Measurements from ENCODE around the gene MAPKAP1. TPM values are rescaled to one million over a fixed set of nuclear protein-coding genes. Genes with fewer than 3 reads are reported as not detected.

The MAPKAP1 gene
- total RNA-seq, 8 experiments from 2014 or later, result 36.0 to 159 (median 58.8) TPM

DNA sequence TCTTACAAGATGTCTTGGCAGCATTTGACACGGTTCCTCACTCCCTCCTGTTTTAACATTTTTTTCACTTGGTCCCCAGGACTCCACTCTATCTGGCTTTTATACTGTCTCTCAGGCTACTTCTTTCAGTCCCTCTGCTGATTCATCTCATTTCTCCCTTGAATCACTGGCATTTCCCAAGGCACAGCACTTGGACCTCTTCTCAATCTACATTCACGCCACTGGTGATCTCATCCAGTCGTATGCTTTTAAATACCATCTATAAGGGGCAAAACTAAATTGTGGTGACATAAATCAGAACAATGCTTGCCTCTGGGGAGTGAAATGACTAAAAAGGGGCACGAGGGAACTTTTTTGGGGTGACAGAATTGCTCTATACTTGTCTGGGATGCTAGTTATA, 47.1 kb downstream of the MAPKAP1 start:
- no peak overlapping the region for H3K4me3 ChIP-seq
- 0 to 100% (median 58%) methylated on average over 1 to 4 of the region's 4 CpGs for WGBS, 10 experiments
- H3K27ac ChIP-seq, result no peak overlapping the region
- H3K4me1 ChIP-seq (replicated peaks in 1 of 2), result peaks cover 19 to 21% of the 10 kb centered on the region in 2 donors
- peak in 7 of 8 experiments; percentile 28 to 88 (median 76) for ATAC-seq (replicated peaks in 6 of 8)
- in situ Hi-C loops (cut with MboI; ENCODE audit: low pct_unique_long_range_greater_than_20kb in 2 of 9, low sequenced_read_pairs in 9 of 9, unreplicated experiment in 9 of 9), result no loop called here

DNA sequence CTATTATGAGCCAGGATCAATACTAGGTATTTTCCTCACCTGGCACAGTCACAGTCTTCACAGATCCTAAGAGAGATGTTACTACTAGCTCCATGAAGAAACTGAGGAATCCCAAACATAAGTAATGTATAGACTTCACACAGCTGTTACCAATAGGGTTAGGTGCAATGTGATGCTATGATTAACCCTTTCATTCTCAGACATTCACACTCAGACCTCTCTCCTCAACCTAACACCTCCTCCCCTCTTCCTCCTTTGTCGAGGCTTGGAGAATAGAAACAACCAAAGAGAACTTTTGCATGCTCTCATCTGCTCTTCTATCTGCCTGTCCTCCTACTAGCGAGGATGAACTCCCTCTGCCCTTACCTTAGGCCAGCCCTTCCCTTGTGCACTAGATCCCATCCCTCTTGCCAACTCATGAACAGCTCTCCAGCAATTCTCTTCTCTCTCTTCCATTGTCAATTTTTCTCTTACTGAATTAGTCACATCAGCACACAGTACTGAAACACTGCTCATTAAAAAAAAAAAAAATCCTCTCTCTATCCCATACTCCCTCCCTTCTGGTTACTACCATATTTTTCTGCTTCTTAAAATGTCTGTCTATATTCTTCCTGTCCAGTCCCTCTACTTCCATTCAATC, 47.7 kb downstream of the MAPKAP1 start:
- Histone ChIP-seq H3K4me3 (no peak overlapping the region), H3K4me1 (replicated peaks in 1 of 2) (peaks cover 22 to 27% of the 10 kb centered on the region in 2 donors), H3K27ac (no peak overlapping the region)
- WGBS, 10 experiments, result 29 to 100% (median 79%) methylated on average over 1 to 2 of the region's 2 CpGs; no CpG with 5 or more reads in 1 of the 10 experiments
- peak in 5 of 8 experiments; percentile 12 to 49 (median 34) for ATAC-seq (replicated peaks in 6 of 8)
- in situ Hi-C loops (cut with MboI; ENCODE audit: low pct_unique_long_range_greater_than_20kb in 2 of 9, low sequenced_read_pairs in 9 of 9, unreplicated experiment in 9 of 9), result no loop called here

GRCh38 chr9:125656560-125656959, 50.4 kb downstream of the MAPKAP1 start:
- Histone ChIP-seq H3K27ac (no peak overlapping the region), H3K4me3 (no peak overlapping the region), H3K4me1 (replicated peaks in 1 of 2) (peaks cover 46 to 53% of the 10 kb centered on the region in 2 donors)
- 57 to 100% (median 81%) methylated on average over 1 to 3 of the region's 3 CpGs for WGBS, 10 experiments
- in situ Hi-C loops (cut with MboI; ENCODE audit: low pct_unique_long_range_greater_than_20kb in 2 of 9, low sequenced_read_pairs in 9 of 9, unreplicated experiment in 9 of 9), result no loop called here
- peak in 4 of 8 experiments; percentile 37 to 66 (median 59) for ATAC-seq (replicated peaks in 6 of 8)

- in situ Hi-C loops (cut with MboI; ENCODE audit: low pct_unique_long_range_greater_than_20kb in 2 of 9, low sequenced_read_pairs in 9 of 9, unreplicated experiment in 9 of 9), result no loop called here
- H3K4me1 ChIP-seq (replicated peaks in 1 of 2), result peaks cover 49 to 59% of the 10 kb centered on the region in 2 donors
- WGBS, 10 experiments, result 36 to 100% (median 70%) methylated on average over 1 to 4 of the region's 5 CpGs; no CpG with 5 or more reads in 1 of the 10 experiments
- ATAC-seq (replicated peaks in 6 of 8), result peak in 1 of 8 experiments; percentile 13
- no peak overlapping the region for H3K4me3 ChIP-seq
- H3K27ac ChIP-seq, result no peak overlapping the region
Observed at GRCh38 chr9:125655691-125656410, 51.2 kb downstream of the MAPKAP1 start.

GRCh38 chr9:125655066-125655633, 51.9 kb downstream of the MAPKAP1 start:
- WGBS, 10 experiments, result 33 to 87% (median 74%) methylated on average over 2 to 4 of the region's 4 CpGs
- ATAC-seq (replicated peaks in 6 of 8), result no peak
- no peak overlapping the region for H3K27ac ChIP-seq
- no peak overlapping the region for H3K4me3 ChIP-seq
- in situ Hi-C loops (cut with MboI; ENCODE audit: low pct_unique_long_range_greater_than_20kb in 2 of 9, low sequenced_read_pairs in 9 of 9, unreplicated experiment in 9 of 9), result no loop called here
- peaks cover 49 to 59% of the 10 kb centered on the region in 2 donors for H3K4me1 ChIP-seq (replicated peaks in 1 of 2)

DNA sequence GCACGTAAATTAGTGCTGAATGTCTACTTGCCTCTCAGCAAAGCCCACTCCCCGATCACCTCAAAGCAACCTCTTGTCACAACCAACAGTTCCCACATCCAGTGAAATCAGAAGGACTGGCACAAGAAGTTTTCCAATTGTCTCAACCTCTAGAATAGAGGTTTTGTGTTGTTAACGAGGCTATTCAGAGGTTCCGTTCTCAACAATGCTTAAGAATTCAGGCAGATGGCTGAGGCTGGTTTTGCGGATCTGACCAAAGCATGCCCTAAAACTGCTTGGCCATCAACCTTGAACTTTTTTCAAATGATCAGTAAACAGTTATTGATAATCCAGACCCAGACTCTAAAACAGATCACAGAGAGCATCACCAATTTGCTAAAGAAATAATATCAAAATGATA, 52.9 kb downstream of the MAPKAP1 start:
- Histone ChIP-seq H3K4me1 (replicated peaks in 1 of 2) (peaks cover 45 to 66% of the 10 kb centered on the region in 2 donors), H3K4me3 (no peak overlapping the region), H3K27ac (no peak overlapping the region)
- 24 to 87% (median 37%) methylated on average over 3 to 4 of the region's 5 CpGs; no CpG with 5 or more reads in 4 of the 10 experiments for WGBS, 10 experiments
- in situ Hi-C loops (cut with MboI; ENCODE audit: low pct_unique_long_range_greater_than_20kb in 2 of 9, low sequenced_read_pairs in 9 of 9, unreplicated experiment in 9 of 9), result no loop called here
- ATAC-seq (replicated peaks in 6 of 8), result peak in 2 of 8 experiments; percentile 23 to 24

GRCh38 chr9:125653325-125653724, 53.7 kb downstream of the MAPKAP1 start:
- Histone ChIP-seq H3K27ac (no peak overlapping the region), H3K4me1 (replicated peaks in 1 of 2) (peaks cover 45 to 69% of the 10 kb centered on the region in 2 donors), H3K4me3 (no peak overlapping the region)
- in situ Hi-C loops (cut with MboI; ENCODE audit: low pct_unique_long_range_greater_than_20kb in 2 of 9, low sequenced_read_pairs in 9 of 9, unreplicated experiment in 9 of 9), result no loop called here
- no peak for ATAC-seq (replicated peaks in 6 of 8)
- 68 to 100% (median 95%) methylated on average over 1 to 3 of the region's 3 CpGs; no CpG with 5 or more reads in 2 of the 10 experiments for WGBS, 10 experiments

DNA sequence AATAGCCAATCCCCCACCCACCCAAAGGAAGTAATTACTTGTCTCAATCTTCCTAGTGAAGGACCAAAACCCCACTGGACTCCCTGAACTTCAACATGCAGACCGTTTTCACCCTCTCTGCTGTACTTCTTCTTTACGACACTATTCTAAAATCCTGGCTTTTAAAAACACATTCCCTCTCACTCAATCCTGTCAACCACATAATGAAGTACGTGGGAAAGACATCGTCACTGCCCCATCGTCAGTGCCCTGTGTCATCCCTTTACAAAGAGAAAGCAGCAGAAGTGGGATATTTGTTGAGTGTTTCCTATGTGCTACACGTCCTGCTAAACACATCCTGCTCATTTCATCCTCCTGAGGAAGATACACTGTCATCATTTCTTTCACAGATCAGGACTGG, 54.2 kb downstream of the MAPKAP1 start:
- H3K4me1 ChIP-seq (replicated peaks in 1 of 2), result peaks cover 45 to 75% of the 10 kb centered on the region in 2 donors
- in situ Hi-C loops (cut with MboI; ENCODE audit: low pct_unique_long_range_greater_than_20kb in 2 of 9, low sequenced_read_pairs in 9 of 9, unreplicated experiment in 9 of 9), result no loop called here
- peak in 5 of 8 experiments; percentile 54 to 73 (median 68) for ATAC-seq (replicated peaks in 6 of 8)
- H3K4me3 ChIP-seq, result no peak overlapping the region
- WGBS, 10 experiments, result 5 to 95% (median 20%) methylated on average over 1 to 6 of the region's 6 CpGs; no CpG with 5 or more reads in 3 of the 10 experiments
- no peak overlapping the region for H3K27ac ChIP-seq

DNA sequence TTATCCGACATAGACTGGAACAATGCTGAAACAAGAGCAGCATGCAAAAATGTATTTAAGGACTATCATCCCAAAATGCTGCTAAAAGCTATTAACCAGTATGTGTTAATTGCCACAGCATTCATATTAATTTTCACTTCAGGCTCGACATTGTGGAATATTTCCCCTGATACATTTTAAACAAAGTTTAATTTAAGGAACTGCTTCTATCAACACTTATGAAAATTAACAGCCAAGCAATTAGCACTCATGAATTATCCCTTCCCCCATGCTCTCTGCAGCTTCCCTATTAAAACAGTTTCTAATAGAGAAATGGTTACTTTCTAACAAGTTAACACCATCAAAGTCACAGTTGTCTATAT, 54.8 kb downstream of the MAPKAP1 start:
- in situ Hi-C loops (cut with MboI; ENCODE audit: low pct_unique_long_range_greater_than_20kb in 2 of 9, low sequenced_read_pairs in 9 of 9, unreplicated experiment in 9 of 9), result no loop called here
- no peak overlapping the region for H3K27ac ChIP-seq
- H3K4me3 ChIP-seq, result no peak overlapping the region
- ATAC-seq (replicated peaks in 6 of 8), result no peak
- WGBS, 10 experiments, result 0 to 88% (median 65%) methylated on average over 1 to 2 of the region's 2 CpGs
- peaks cover 48 to 80% of the 10 kb centered on the region in 2 donors for H3K4me1 ChIP-seq (replicated peaks in 1 of 2)

- in situ Hi-C loops (cut with MboI; ENCODE audit: low pct_unique_long_range_greater_than_20kb in 2 of 9, low sequenced_read_pairs in 9 of 9, unreplicated experiment in 9 of 9), result no loop called here
- peaks cover 48 to 82% of the 10 kb centered on the region in 2 donors for H3K4me1 ChIP-seq (replicated peaks in 1 of 2)
- no peak overlapping the region for H3K4me3 ChIP-seq
- 43 to 100% (median 73%) methylated on average over 1 to 6 of the region's 7 CpGs; no CpG with 5 or more reads in 1 of the 10 experiments for WGBS, 10 experiments
- H3K27ac ChIP-seq, result no peak overlapping the region
- no peak for ATAC-seq (replicated peaks in 6 of 8)
Observed at GRCh38 chr9:125651576-125652232, 55.3 kb downstream of the MAPKAP1 start.

GRCh38 chr9:125650271-125650737, 56.7 kb downstream of the MAPKAP1 start:
- no peak for ATAC-seq (replicated peaks in 6 of 8)
- WGBS, 10 experiments, result 19 to 83% (median 50%) methylated on average over 1 to 3 of the region's 3 CpGs; no CpG with 5 or more reads in 3 of the 10 experiments
- in situ Hi-C loops (cut with MboI; ENCODE audit: low pct_unique_long_range_greater_than_20kb in 2 of 9, low sequenced_read_pairs in 9 of 9, unreplicated experiment in 9 of 9), result no loop called here
- H3K4me1 ChIP-seq (replicated peaks in 1 of 2), result peaks cover 44 to 82% of the 10 kb centered on the region in 2 donors
- no peak overlapping the region for H3K4me3 ChIP-seq
- no peak overlapping the region for H3K27ac ChIP-seq

GRCh38 chr9:125649826-125650225, 57.2 kb downstream of the MAPKAP1 start:
- Histone ChIP-seq H3K27ac (no peak overlapping the region), H3K4me3 (no peak overlapping the region), H3K4me1 (replicated peaks in 1 of 2) (peaks cover 45 to 82% of the 10 kb centered on the region in 2 donors)
- in situ Hi-C loops (cut with MboI; ENCODE audit: low pct_unique_long_range_greater_than_20kb in 2 of 9, low sequenced_read_pairs in 9 of 9, unreplicated experiment in 9 of 9), result no loop called here
- peak in 1 of 8 experiments; percentile 15 for ATAC-seq (replicated peaks in 6 of 8)
- WGBS, 10 experiments, result 0 to 100% (median 90%) methylated on average over 1 to 4 of the region's 4 CpGs
